ENCODE results near the gene MRPL58. TPM values are rescaled to one million over a fixed set of nuclear protein-coding genes. Genes with fewer than 3 reads are reported as not detected.
"Not testable (repeated sequence)": the region's sequence is repeated elsewhere in the genome, so short reads cannot be mapped to it uniquely, and the experiment has no call there.

Gene MRPL58
- polyA plus RNA-seq, 1 experiment, result 53.7 TPM

GRCh38 chr17:75020331-75021110 is 8.1 kb downstream of the MRPL58 start:
- Histone ChIP-seq H3K9me3 (ENCODE audit: control insufficient read depth, insufficient read depth, low read length) (no peaks in the 10 kb centered on the region), H3K27me3 (ENCODE audit: control insufficient read depth, insufficient read depth, low read length) (no peaks in the 10 kb centered on the region), H3K4me3 (ENCODE audit: low read depth, low read length) (no peak overlapping the region), H3K27ac (ENCODE audit: low read depth, low read length) (no peak overlapping the region)
- POLR2A ChIA-PET, result no interaction called here
- CTCF ChIA-PET, result interaction anchor here (1.2 kb wide), 1 partner anchor 181 kb away, joined by 4 read pairs; no protein-coding TSS in a partner anchor
- no peak for DNase-seq (ENCODE audit: low read depth, low spot score)
- TF ChIP-seq CTCF (IDR thresholded peaks at IDR 0.05; ENCODE audit: low read depth, low read length), result no peak

- ChIA-PET CTCF (interaction anchor here (0.6 to 2.3 kb wide), 2 partner anchors 12 to 63 kb away, joined by 3 to 10 read pairs; partner anchors contain the start of gene MRPL58), POLR2A (interaction anchor here (2.0 kb wide), 1 partner anchor 12 kb away, joined by 6 read pairs; the partner anchor contains the start of gene MRPL58)
- no peak for TF ChIP-seq CTCF (IDR thresholded peaks at IDR 0.05; ENCODE audit: low read depth, low read length)
These were observed 12.4 kb downstream of the MRPL58 start for GRCh38 chr17:75024686-75025397.

GRCh38 chr17:75025398-75025734 is 12.9 kb downstream of the MRPL58 start:
- DNase-seq (ENCODE audit: low read depth, low spot score); H3K27ac ChIP-seq (ENCODE audit: low read depth, low read length); H3K27me3 ChIP-seq (ENCODE audit: control insufficient read depth, insufficient read depth, low read length); H3K4me3 ChIP-seq (ENCODE audit: low read depth, low read length); CTCF ChIA-PET: not testable (repeated sequence)
- POLR2A ChIA-PET, result interaction anchor here (2.0 kb wide), 1 partner anchor 13 kb away, joined by 6 read pairs; the partner anchor contains the start of gene MRPL58
- peaks cover 10% of the 10 kb centered on the region for H3K9me3 ChIP-seq (ENCODE audit: control insufficient read depth, insufficient read depth, low read length)

More at GRCh38 chr17:75024686-75025397, 12.4 kb downstream of the MRPL58 start:
- Histone ChIP-seq H3K9me3 (ENCODE audit: control insufficient read depth, insufficient read depth, low read length) (peaks cover 5% of the 10 kb centered on the region; the same call in 1 of the 2 replicates), H3K27ac (ENCODE audit: low read depth, low read length) (no peak overlapping the region), H3K4me3 (ENCODE audit: low read depth, low read length) (no peak overlapping the region), H3K27me3 (ENCODE audit: control insufficient read depth, insufficient read depth, low read length) (no peaks in the 10 kb centered on the region)
- no peak for DNase-seq (ENCODE audit: low read depth, low spot score)

- POLR2A ChIA-PET; H3K27ac ChIP-seq (ENCODE audit: low read depth, low read length); CTCF ChIA-PET; H3K4me3 ChIP-seq (ENCODE audit: low read depth, low read length); H3K27me3 ChIP-seq (ENCODE audit: control insufficient read depth, insufficient read depth, low read length); DNase-seq (ENCODE audit: low read depth, low spot score): not testable (repeated sequence)
- H3K9me3 ChIP-seq (ENCODE audit: control insufficient read depth, insufficient read depth, low read length), result peaks cover 17% of the 10 kb centered on the region
These were observed 14.2 kb downstream of the MRPL58 start for GRCh38 chr17:75026650-75027049.

GRCh38 chr17:75030161-75030560 is 17.7 kb downstream of the MRPL58 start:
- H3K4me3 ChIP-seq (ENCODE audit: low read depth, low read length), result no peak overlapping the region
- H3K27ac ChIP-seq (ENCODE audit: low read depth, low read length), result no peak overlapping the region
- DNase-seq (ENCODE audit: low read depth, low spot score), result no peak
- H3K27me3 ChIP-seq (ENCODE audit: control insufficient read depth, insufficient read depth, low read length), result no peaks in the 10 kb centered on the region
- H3K9me3 ChIP-seq (ENCODE audit: control insufficient read depth, insufficient read depth, low read length), result peaks cover 17% of the 10 kb centered on the region
- TF ChIP-seq CTCF (IDR thresholded peaks at IDR 0.05; ENCODE audit: low read depth, low read length), result no peak
- POLR2A ChIA-PET, result no interaction called here
- CTCF ChIA-PET, result no interaction called here

Measured in AG04450 (cell line).